HG02970 (cell line): ENCODE measurements around the gene MKI67.

Source experiments
- ATAC-seq: cut with Tn5 transposase; IDR thresholded peaks from one replicate; pipeline ENCODE4 v1.9.1; 2021; ENCODE audit warnings: mild to moderate bottlenecking, moderate library complexity, moderate number of reproducible peaks; ENCODE audit not compliant: unreplicated experiment, low FRiP score

Gene MKI67

GRCh38 chr10:128055061-128055868 lies 71.0 kb downstream of the MKI67 start:
- ATAC-seq: no peak

- ATAC-seq: no peak
Measured at GRCh38 chr10:128054163-128054970, 71.9 kb downstream of the MKI67 start.

GRCh38 chr10:128053356-128053755 lies 72.9 kb downstream of the MKI67 start:
- ATAC-seq: no peak

- no peak for ATAC-seq
Measured at GRCh38 chr10:128052696-128053095, 73.5 kb downstream of the MKI67 start.

GRCh38 chr10:128051548-128051947 lies 74.7 kb downstream of the MKI67 start:
- ATAC-seq: no peak

GRCh38 chr10:128050936-128051335 lies 75.3 kb downstream of the MKI67 start:
- no peak for ATAC-seq

- no peak for ATAC-seq
Measured at GRCh38 chr10:128050121-128050516, 76.1 kb downstream of the MKI67 start.

GRCh38 chr10:128049226-128050120 lies 76.8 kb downstream of the MKI67 start:
- ATAC-seq: no peak

- ATAC-seq: no peak
Measured at GRCh38 chr10:128048819-128049210, 77.4 kb downstream of the MKI67 start.

- peak; percentile 9 for ATAC-seq
Measured at GRCh38 chr10:128047991-128048818, 78.0 kb downstream of the MKI67 start.

GRCh38 chr10:128047351-128047750 lies 78.9 kb downstream of the MKI67 start:
- ATAC-seq: peak; percentile 98

GRCh38 chr10:128046953-128047290 lies 79.3 kb downstream of the MKI67 start:
- ATAC-seq: no peak
